Measurements from ENCODE around the gene PHKG2. TPM values are rescaled to one million over a fixed set of nuclear protein-coding genes. Genes with fewer than 3 reads are reported as not detected.

PHKG2 gene
- total and polyA plus RNA-seq, 7 donors: 10.1 to 21.3 (median 13.2) TPM

- no peaks in the 10 kb centered on the region for H3K27me3 ChIP-seq (ENCODE audit: insufficient read depth in 3 of 3, low read length in 2 of 3)
- intact Hi-C loops (cut with DNase I): no loop called here
- peaks cover 2 to 36% of the 10 kb centered on the region in 2 donors for H3K36me3 ChIP-seq (ENCODE audit: insufficient read depth in 1 of 2, low read depth in 1 of 2)
- TF ChIP-seq CTCF (IDR thresholded peaks at IDR 0.05): peak; percentile 34
- H3K27ac ChIP-seq: peak overlapping the region; percentile 58
- DNase-seq (no peak), ATAC-seq (peak; percentile 40 to 48 (median 44))
- H3K4me1 ChIP-seq: peaks cover 38% of the 10 kb centered on the region
- no peak overlapping the region for H3K4me3 ChIP-seq
- 32 to 40% (median 39%) methylated on average over 5 to 7 of the region's 7 CpGs for WGBS, 3 donors
- H3K9me3 ChIP-seq: no peaks in the 10 kb centered on the region
These were observed 29.5 kb downstream of the PHKG2 start for GRCh38 chr16:30777591-30778297.

- Histone ChIP-seq H3K9me3 (no peaks in the 10 kb centered on the region), H3K4me3 (no peak overlapping the region), H3K4me1 (peaks cover 38% of the 10 kb centered on the region), H3K27ac (peak overlapping the region; percentile 58), H3K27me3 (ENCODE audit: insufficient read depth in 3 of 3, low read length in 2 of 3) (no peaks in the 10 kb centered on the region), H3K36me3 (ENCODE audit: insufficient read depth in 1 of 2, low read depth in 1 of 2) (peaks cover 2 to 36% of the 10 kb centered on the region in 2 donors)
- DNase-seq (peak; percentile 42 to 82), ATAC-seq (peak; percentile 9 to 46 (median 40))
- TF ChIP-seq CTCF (IDR thresholded peaks at IDR 0.05): no peak
- intact Hi-C loops (cut with DNase I): no loop called here
- 65 to 73% (median 66%) methylated on average over 14 of the region's 14 CpGs for WGBS, 3 donors
These were observed 30.5 kb downstream of the PHKG2 start for GRCh38 chr16:30778549-30779244.

- no peak for TF ChIP-seq CTCF (IDR thresholded peaks at IDR 0.05)
- H3K9me3 ChIP-seq: no peaks in the 10 kb centered on the region
- H3K4me1 ChIP-seq: peaks cover 32% of the 10 kb centered on the region
- ATAC-seq (no peak), DNase-seq (no peak)
- H3K4me3 ChIP-seq: no peak overlapping the region
- intact Hi-C loops (cut with DNase I): no loop called here
- 64 to 80% (median 67%) methylated on average over 6 of the region's 6 CpGs for WGBS, 3 donors
- H3K27me3 ChIP-seq (ENCODE audit: insufficient read depth in 3 of 3, low read length in 2 of 3): no peaks in the 10 kb centered on the region
- no peak overlapping the region for H3K27ac ChIP-seq
- peaks cover 2 to 33% of the 10 kb centered on the region in 2 donors for H3K36me3 ChIP-seq (ENCODE audit: insufficient read depth in 1 of 2, low read depth in 1 of 2)
These were observed 31.4 kb downstream of the PHKG2 start for GRCh38 chr16:30779596-30779995.

GRCh38 chr16:30780021-30780420, 31.8 kb downstream of the PHKG2 start:
- Histone ChIP-seq H3K9me3 (no peaks in the 10 kb centered on the region), H3K27me3 (ENCODE audit: insufficient read depth in 3 of 3, low read length in 2 of 3) (no peaks in the 10 kb centered on the region), H3K4me1 (peaks cover 28% of the 10 kb centered on the region), H3K36me3 (ENCODE audit: insufficient read depth in 1 of 2, low read depth in 1 of 2) (peaks cover 2 to 33% of the 10 kb centered on the region in 2 donors), H3K4me3 (no peak overlapping the region), H3K27ac (no peak overlapping the region)
- no peak for ATAC-seq
- no peak for TF ChIP-seq CTCF (IDR thresholded peaks at IDR 0.05)
- WGBS, 3 donors: 59 to 97% (median 80%) methylated on average over 3 of the region's 3 CpGs
- intact Hi-C loops (cut with DNase I): no loop called here
- no peak for DNase-seq

Data from psoas muscle (tissue), 8 donors.